ENCODE data around the gene DNM2. TPM values are rescaled to one million over a fixed set of nuclear protein-coding genes. Genes with fewer than 3 reads are reported as not detected.
"Not testable (repeated sequence)": the region's sequence is repeated elsewhere in the genome, so short reads cannot be mapped to it uniquely, and the experiment has no call there.

The DNM2 gene
- total RNA-seq, 3 donors from 2014 or later: 152 to 161 (median 158) TPM

DNA sequence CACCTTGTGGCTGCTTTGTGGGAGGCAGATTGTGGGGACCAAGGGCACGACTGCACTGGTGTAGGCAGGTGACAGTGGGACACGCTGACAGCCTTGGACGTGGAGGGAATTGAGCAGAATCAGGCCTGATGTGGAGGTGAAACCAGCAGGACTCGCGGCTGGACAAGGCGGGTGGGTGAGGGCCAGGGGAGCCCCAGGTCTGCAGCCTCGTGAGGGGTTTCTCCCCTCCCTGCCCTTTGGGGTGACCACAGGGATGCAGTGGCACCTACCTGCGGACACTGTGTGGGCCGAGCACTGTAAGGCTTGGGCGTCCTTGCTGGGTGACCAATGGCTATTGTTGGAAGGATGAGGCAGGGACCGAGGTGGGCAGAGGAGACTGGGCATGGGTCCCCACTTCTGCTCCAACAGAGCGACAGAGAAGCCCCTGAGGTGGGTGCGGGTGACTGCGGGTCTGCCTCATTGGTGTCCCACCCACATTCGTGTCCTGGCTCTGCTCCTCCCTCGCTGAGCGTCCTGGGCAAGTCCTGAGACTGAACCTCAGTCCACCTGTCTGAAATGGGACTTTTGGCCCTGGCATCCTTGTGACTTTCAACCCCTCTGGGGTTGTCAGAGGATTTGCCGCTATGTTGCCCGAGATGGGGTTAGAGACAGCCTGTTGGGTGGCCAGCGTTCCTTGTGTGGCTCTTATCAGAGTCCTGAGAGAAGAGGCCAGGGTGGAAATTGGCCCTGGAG lies 30.5 kb downstream of the DNM2 start:
- no peaks in the 10 kb centered on the region for H3K9me3 Mint-ChIP-seq
- no peak overlapping the region for H3K4me3 Mint-ChIP-seq
- DNase-seq (no peak), ATAC-seq (no peak)
- peaks cover 77% of the 10 kb centered on the region for H3K4me1 Mint-ChIP-seq (ENCODE audit: low read depth)
- H3K27me3 Mint-ChIP-seq (ENCODE audit: low read depth): no peaks in the 10 kb centered on the region
- H3K36me3 Mint-ChIP-seq (ENCODE audit: insufficient read depth): no peaks in the 10 kb centered on the region

GRCh38 chr19:10748927-10749434 lies 31.1 kb downstream of the DNM2 start:
- peaks cover 79% of the 10 kb centered on the region for H3K4me1 Mint-ChIP-seq (ENCODE audit: low read depth)
- DNase-seq: no peak
- H3K36me3 Mint-ChIP-seq (ENCODE audit: insufficient read depth): no peaks in the 10 kb centered on the region
- H3K9me3 Mint-ChIP-seq: no peaks in the 10 kb centered on the region
- H3K4me3 Mint-ChIP-seq: no peak overlapping the region
- ATAC-seq: peak in 1 of 2 donors; percentile 20
- no peaks in the 10 kb centered on the region for H3K27me3 Mint-ChIP-seq (ENCODE audit: low read depth)

GRCh38 chr19:10749435-10750384 lies 31.8 kb downstream of the DNM2 start:
- DNase-seq (no peak), ATAC-seq (no peak)
- H3K4me3 Mint-ChIP-seq: no peak overlapping the region
- peaks cover 76% of the 10 kb centered on the region for H3K4me1 Mint-ChIP-seq (ENCODE audit: low read depth)
- H3K27me3 Mint-ChIP-seq (ENCODE audit: low read depth): no peaks in the 10 kb centered on the region
- no peaks in the 10 kb centered on the region for H3K36me3 Mint-ChIP-seq (ENCODE audit: insufficient read depth)
- no peaks in the 10 kb centered on the region for H3K9me3 Mint-ChIP-seq

GRCh38 chr19:10751109-10751953 lies 33.5 kb downstream of the DNM2 start:
- H3K4me1 Mint-ChIP-seq (ENCODE audit: low read depth): peaks cover 83% of the 10 kb centered on the region
- ATAC-seq (peak; percentile 16 to 34), DNase-seq (no peak)
- no peaks in the 10 kb centered on the region for H3K36me3 Mint-ChIP-seq (ENCODE audit: insufficient read depth)
- no peaks in the 10 kb centered on the region for H3K27me3 Mint-ChIP-seq (ENCODE audit: low read depth)
- H3K9me3 Mint-ChIP-seq: no peaks in the 10 kb centered on the region
- no peak overlapping the region for H3K4me3 Mint-ChIP-seq

DNA sequence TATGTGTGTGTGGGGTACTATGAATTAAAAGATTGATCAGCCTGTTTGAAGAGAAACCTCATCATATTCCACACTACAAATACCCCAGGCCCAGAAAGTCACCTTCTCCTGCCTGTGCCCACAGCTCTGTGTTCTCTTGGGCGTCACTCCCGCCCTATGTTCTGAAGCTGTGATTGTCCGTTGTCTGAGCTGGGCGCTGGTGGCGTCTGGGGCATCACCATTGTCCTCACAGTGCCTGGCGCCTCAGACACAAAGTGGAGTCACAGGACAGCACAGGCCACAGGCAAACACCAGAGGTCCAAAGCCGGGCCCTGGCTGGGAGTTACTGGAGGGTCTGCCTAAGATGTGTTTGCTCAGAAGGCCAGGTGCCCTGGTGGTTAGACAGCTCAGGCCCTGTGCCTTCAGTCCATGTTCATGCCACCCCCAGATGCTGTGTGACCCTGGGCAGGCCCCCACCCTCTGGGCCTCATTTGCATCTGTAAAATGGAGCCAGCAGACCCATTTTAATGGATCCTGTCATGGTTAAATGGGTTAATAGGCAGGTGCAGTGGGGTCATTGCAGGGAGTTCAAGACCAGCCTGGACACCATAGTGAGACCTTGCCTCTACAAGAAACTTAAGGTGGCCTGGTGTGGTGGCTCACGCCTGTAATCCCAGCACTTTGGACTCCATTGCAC lies 34.5 kb downstream of the DNM2 start:
- ATAC-seq (no peak), DNase-seq (no peak)
- no peak overlapping the region for H3K4me3 Mint-ChIP-seq
- peaks cover 87% of the 10 kb centered on the region for H3K4me1 Mint-ChIP-seq (ENCODE audit: low read depth)
- H3K9me3 Mint-ChIP-seq: no peaks in the 10 kb centered on the region
- no peaks in the 10 kb centered on the region for H3K27me3 Mint-ChIP-seq (ENCODE audit: low read depth)
- H3K36me3 Mint-ChIP-seq (ENCODE audit: insufficient read depth): no peaks in the 10 kb centered on the region

GRCh38 chr19:10752913-10753704 lies 35.2 kb downstream of the DNM2 start:
- Mint-ChIP-seq H3K4me3 (no peak overlapping the region), H3K4me1 (ENCODE audit: low read depth) (peaks cover 84% of the 10 kb centered on the region)

GRCh38 chr19:10756371-10756770 lies 38.5 kb downstream of the DNM2 start:
- no peak for ATAC-seq
- Mint-ChIP-seq H3K27me3 (ENCODE audit: low read depth) (no peaks in the 10 kb centered on the region), H3K4me3 (no peak overlapping the region), H3K4me1 (ENCODE audit: low read depth) (peaks cover 80% of the 10 kb centered on the region), H3K9me3 (no peaks in the 10 kb centered on the region), H3K36me3 (ENCODE audit: insufficient read depth) (peaks cover 8% of the 10 kb centered on the region)
- DNase-seq: no peak

More at GRCh38 chr19:10752913-10753704, 35.2 kb downstream of the DNM2 start:
- Mint-ChIP-seq H3K27me3 (ENCODE audit: low read depth) (no peaks in the 10 kb centered on the region), H3K36me3 (ENCODE audit: insufficient read depth) (no peaks in the 10 kb centered on the region), H3K9me3 (no peaks in the 10 kb centered on the region)
- ATAC-seq (no peak), DNase-seq (no peak)

GRCh38 chr19:10756791-10757190 lies 38.9 kb downstream of the DNM2 start:
- Mint-ChIP-seq H3K27me3 (ENCODE audit: low read depth) (no peaks in the 10 kb centered on the region), H3K4me1 (ENCODE audit: low read depth) (peaks cover 80% of the 10 kb centered on the region), H3K9me3 (no peaks in the 10 kb centered on the region), H3K36me3 (ENCODE audit: insufficient read depth) (peaks cover 12% of the 10 kb centered on the region), H3K4me3 (no peak overlapping the region)
- DNase-seq (no peak), ATAC-seq (no peak)

GRCh38 chr19:10758050-10758449 lies 40.2 kb downstream of the DNM2 start:
- not testable (repeated sequence) for ATAC-seq; H3K27me3 Mint-ChIP-seq (ENCODE audit: low read depth); H3K9me3 Mint-ChIP-seq; H3K4me3 Mint-ChIP-seq; DNase-seq
- Mint-ChIP-seq H3K4me1 (ENCODE audit: low read depth) (peaks cover 80% of the 10 kb centered on the region), H3K36me3 (ENCODE audit: insufficient read depth) (peaks cover 15% of the 10 kb centered on the region)

DNA sequence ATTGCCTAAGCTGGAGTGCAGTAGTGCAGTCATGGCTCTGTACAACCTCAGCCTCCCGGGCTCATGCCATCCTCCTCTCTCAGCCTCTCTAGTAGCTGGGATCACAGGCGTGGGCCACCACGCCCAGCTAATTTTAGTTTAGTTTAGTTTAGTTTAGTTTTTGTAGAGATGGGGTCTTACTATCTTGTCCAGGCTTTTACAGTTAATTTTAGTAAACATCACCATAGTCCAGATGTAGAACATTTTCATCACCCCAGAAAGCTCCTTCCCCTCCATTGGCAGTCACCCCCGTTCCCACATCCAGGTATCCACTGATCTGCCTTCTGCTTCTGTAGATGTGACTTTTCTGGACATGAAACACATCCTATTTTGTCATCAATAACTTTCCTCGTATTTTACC lies 41.1 kb downstream of the DNM2 start:
- DNase-seq (no peak), ATAC-seq (no peak)
- no peaks in the 10 kb centered on the region for H3K27me3 Mint-ChIP-seq (ENCODE audit: low read depth)
- peak overlapping the region; percentile 71 for H3K4me3 Mint-ChIP-seq
- H3K36me3 Mint-ChIP-seq (ENCODE audit: insufficient read depth): peaks cover 16% of the 10 kb centered on the region
- no peaks in the 10 kb centered on the region for H3K9me3 Mint-ChIP-seq
- peaks cover 85% of the 10 kb centered on the region for H3K4me1 Mint-ChIP-seq (ENCODE audit: low read depth)

DNA sequence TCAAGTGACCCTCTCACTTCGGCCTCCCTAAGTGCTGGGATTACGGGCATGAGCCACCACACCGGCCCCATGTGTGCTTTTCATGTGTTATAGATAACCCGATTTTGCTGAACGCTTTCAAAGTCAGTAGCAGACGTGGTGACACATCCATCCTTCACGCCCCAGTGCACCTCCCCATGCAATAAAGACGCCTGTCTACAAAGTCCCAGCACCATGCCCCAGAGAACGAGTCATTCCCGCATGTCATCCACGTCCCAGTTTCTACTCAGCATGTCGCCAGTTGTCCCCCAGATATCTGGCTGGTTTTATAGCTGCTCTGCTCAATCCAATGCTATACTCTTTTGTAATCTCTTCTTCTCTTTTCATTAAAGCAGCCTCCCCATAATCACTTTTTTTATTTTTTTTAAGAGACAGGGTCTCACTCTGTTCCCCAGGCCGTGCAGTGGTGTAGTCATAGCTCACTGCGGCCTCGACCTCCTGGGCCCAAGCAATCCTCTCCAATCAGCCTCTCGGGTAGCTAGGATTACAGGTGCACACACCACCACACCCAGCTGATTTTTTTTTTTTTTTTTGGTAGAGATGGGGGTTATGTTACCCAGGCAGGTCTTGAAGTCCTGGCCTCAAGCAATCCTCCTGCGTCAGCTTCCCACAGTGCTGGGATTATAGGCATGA lies 42.5 kb downstream of the DNM2 start:
- Mint-ChIP-seq H3K27me3 (ENCODE audit: low read depth) (no peaks in the 10 kb centered on the region), H3K4me3 (peak overlapping the region; percentile 71), H3K4me1 (ENCODE audit: low read depth) (peaks cover 86% of the 10 kb centered on the region), H3K36me3 (ENCODE audit: insufficient read depth) (peaks cover 19% of the 10 kb centered on the region), H3K9me3 (no peaks in the 10 kb centered on the region)
- peak; percentile 64 to 70 for ATAC-seq
- peak; percentile 46 for DNase-seq

DNA sequence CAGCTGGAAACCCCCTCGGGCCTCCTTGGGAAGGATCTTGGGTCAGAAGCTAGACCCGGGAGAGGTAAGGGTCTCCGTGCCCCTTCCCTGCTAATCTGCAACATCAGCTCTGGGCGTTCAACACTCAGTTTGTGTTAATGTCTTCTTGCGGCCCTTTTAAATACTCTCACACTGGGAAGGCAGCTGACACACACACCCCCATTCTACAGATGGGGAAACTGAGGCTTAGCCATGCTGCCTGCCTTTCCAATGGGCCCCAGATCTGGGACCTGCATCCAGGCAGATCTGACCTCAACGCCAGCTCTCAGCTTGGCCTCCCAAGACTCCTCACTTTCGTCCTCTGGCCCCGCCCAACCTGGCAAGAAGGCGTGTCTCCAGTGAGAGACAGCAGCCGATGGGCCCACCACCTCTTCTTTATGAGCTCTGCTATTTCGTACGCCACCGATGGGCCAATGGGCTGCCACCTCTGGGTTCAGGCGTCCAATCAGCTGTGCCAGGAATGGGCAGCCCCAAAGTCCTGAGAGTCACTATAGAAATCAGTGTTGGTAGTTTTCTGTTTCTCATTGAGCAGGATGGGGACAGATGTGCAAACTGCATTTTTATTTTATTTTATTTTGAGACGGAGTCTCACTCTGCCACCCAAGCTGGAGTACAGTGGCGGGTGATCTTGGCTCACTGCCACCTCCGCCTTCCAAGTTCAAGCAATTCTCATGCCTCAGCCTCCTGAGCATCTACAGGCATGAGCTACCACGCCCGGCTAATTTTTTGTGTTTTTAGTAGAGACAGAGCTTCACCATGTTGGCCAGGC lies 43.8 kb downstream of the DNM2 start:
- peaks cover 21% of the 10 kb centered on the region for H3K36me3 Mint-ChIP-seq (ENCODE audit: insufficient read depth)
- no peaks in the 10 kb centered on the region for H3K9me3 Mint-ChIP-seq
- H3K4me1 Mint-ChIP-seq (ENCODE audit: low read depth): peaks cover 78% of the 10 kb centered on the region
- no peak for ATAC-seq
- H3K27me3 Mint-ChIP-seq (ENCODE audit: low read depth): no peaks in the 10 kb centered on the region
- DNase-seq: no peak
- no peak overlapping the region for H3K4me3 Mint-ChIP-seq

Data from activated T-cell treated with anti-CD3 and anti-CD28 coated beads, Interleukin-2, amount 50 U/mL, for 4 hours (primary cell).